Testis (tissue), 2 donors: ENCODE results near the gene UBE2R2.

Experiments
- CTCF ChIP-seq, 3 experiments: fragments of 450-650 bp in 2 of 3; fragments of 200-600 bp in 1 of 3; sonication (generic) in 1 of 3; IDR thresholded peaks; one replicate each; pipeline ENCODE4 v1.5.1; 2016 to 2019; ENCODE audit warnings: antibody characterized with exemption in 3 of 3, mild to moderate bottlenecking in 2 of 3, moderate library complexity in 1 of 3
- POLR2A ChIP-seq: fragments of 450-650 bp; IDR thresholded peaks from one replicate; pipeline ENCODE4 v1.6.1; 2017; ENCODE audit warnings: antibody characterized with exemption, mild to moderate bottlenecking, moderate library complexity

DNA sequence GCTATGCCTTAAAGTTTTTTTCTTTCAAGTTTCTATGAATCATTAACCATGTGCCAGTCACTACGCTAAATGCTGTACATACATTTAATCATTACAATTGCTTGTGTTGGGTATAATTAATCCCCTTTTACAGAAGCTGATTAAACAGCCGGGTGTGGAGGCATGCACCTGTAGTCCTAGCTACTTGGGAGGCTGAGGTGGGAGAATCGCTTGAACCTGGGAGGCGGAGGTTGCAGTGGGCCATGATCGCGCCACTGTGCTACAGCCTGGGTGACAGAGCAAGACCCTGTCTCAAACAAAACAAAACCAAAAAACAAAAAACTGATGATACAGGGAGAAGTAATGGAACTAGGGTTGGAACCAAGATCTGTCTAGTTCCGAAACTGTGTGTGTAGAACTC lies 1.2 kb upstream of the UBE2R2 start:
- TF ChIP-seq CTCF (IDR thresholded peaks at IDR 0.05) (no peak), POLR2A (no peak)
